ENCODE results near the gene ASAP2. TPM values are rescaled to one million over a fixed set of nuclear protein-coding genes. Genes with fewer than 3 reads are reported as not detected.
A peak's percentile ranks its signal among the peaks of the same experiment; 100 is the strongest.

The ASAP2 gene
- total RNA-seq, 6 donors from 2014 or later, result 20.4 to 26.0 (median 23.4) TPM

DNA sequence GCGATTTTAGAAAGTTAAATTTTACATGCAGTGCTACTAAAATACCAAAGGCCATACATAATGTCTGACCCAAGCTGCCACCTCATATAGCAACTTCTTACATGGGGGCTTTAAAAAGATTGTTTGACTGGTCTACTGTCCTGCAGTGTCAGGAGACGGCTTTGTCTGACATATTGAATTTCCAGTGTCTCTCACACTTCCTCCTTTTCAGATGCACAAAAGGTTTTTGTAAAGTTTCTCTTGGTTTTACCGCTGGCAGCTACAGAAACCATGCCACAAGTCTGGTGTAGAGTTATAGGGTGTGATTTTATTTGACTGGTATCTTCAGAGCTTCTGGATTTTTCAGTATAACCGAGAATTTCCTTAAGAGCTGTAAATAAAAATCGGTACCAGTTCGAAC lies 1.1 kb upstream of the ASAP2 start:
- peaks cover 3 to 32% (median 18%) of the 10 kb centered on the region in 4 donors for H3K4me1 ChIP-seq
- no peaks in the 10 kb centered on the region for H3K36me3 ChIP-seq
- TF ChIP-seq EP300 (IDR thresholded peaks at IDR 0.05), result no peak
- no peak for TF ChIP-seq POLR2A (IDR thresholded peaks at IDR 0.05)
- TF ChIP-seq POLR2AphosphoS5 (IDR thresholded peaks at IDR 0.05), result no peak
- no peak for TF ChIP-seq CTCF (IDR thresholded peaks at IDR 0.05)
- peaks cover 0 to 2% (median 0%) of the 10 kb centered on the region in 4 donors for H3K27me3 ChIP-seq
- WGBS, 2 donors, result 52 to 60% methylated on average over 6 of the region's 6 CpGs
- ATAC-seq (ENCODE audit: low FRiP score in 2 of 2) (no peak), DNase-seq (no peak)
- H3K4me3 ChIP-seq, result peak overlapping the region in 1 of 4 donors; percentile 69
- no peaks in the 10 kb centered on the region for H3K9me3 ChIP-seq
- peak overlapping the region; percentile 75 to 91 (median 76) for H3K27ac ChIP-seq

GRCh38 chr2:9206991-9207640 lies 504 bp downstream of the ASAP2 start:
- peak overlapping the region; percentile 63 to 79 (median 69) for H3K4me3 ChIP-seq
- H3K27ac ChIP-seq, result peak overlapping the region; percentile 84 to 91 (median 89)
- no peaks in the 10 kb centered on the region for H3K36me3 ChIP-seq
- TF ChIP-seq CTCF (IDR thresholded peaks at IDR 0.05) (no peak), EP300 (IDR thresholded peaks at IDR 0.05) (no peak), POLR2AphosphoS5 (IDR thresholded peaks at IDR 0.05) (no peak), POLR2A (IDR thresholded peaks at IDR 0.05) (peak in 1 of 4 donors; percentile 27)
- peak in 1 of 2 donors; percentile 11 for ATAC-seq (ENCODE audit: low FRiP score in 2 of 2)
- H3K4me1 ChIP-seq, result peaks cover 12 to 40% (median 20%) of the 10 kb centered on the region in 4 donors
- peak in 1 of 2 donors; percentile 91 for DNase-seq
- H3K9me3 ChIP-seq, result no peaks in the 10 kb centered on the region
- WGBS, 2 donors, result 0% methylated on average over 12 of the region's 84 CpGs; no CpG with 5 or more reads in 1 of the 2 donors
- H3K27me3 ChIP-seq, result peaks cover 0 to 2% (median 0%) of the 10 kb centered on the region in 4 donors

- Histone ChIP-seq H3K4me1 (peaks cover 19 to 46% (median 26%) of the 10 kb centered on the region in 4 donors), H3K27ac (peak overlapping the region; percentile 84 to 91 (median 89)), H3K27me3 (peaks cover 0 to 2% (median 0%) of the 10 kb centered on the region in 4 donors), H3K4me3 (peak overlapping the region; percentile 63 to 79 (median 69)), H3K9me3 (no peaks in the 10 kb centered on the region), H3K36me3 (no peaks in the 10 kb centered on the region)
- 10% methylated on average over 9 to 14 of the region's 34 CpGs for WGBS, 2 donors
- ATAC-seq (ENCODE audit: low FRiP score in 2 of 2) (peak; percentile 30 to 64), DNase-seq (peak in 1 of 2 donors; percentile 63)
- TF ChIP-seq POLR2AphosphoS5 (IDR thresholded peaks at IDR 0.05), result no peak
- no peak for TF ChIP-seq CTCF (IDR thresholded peaks at IDR 0.05)
- TF ChIP-seq EP300 (IDR thresholded peaks at IDR 0.05), result no peak
- peak in 1 of 4 donors; percentile 9 for TF ChIP-seq POLR2A (IDR thresholded peaks at IDR 0.05)
These were observed 1.2 kb downstream of the ASAP2 start for GRCh38 chr2:9207641-9208311.

DNA sequence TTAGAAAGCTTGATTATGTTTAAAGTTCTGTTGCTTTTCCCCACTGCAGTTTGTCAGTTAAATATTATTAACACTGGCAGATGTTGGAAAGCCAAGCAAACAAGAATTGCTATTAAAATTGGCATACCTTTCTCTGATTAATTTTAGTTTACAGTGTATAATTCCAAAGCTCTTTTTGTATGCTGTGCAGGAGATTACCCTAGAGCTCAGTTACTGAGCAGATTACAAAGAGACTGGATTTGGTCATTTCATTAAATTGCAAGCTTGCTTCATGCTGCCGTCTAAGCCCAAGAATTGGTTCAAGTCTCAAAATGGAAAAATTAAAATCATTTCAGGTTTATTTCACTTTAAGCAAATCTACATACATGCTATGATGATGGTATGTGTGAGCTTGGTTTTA lies 2.3 kb downstream of the ASAP2 start:
- H3K9me3 ChIP-seq, result no peaks in the 10 kb centered on the region
- TF ChIP-seq POLR2A (IDR thresholded peaks at IDR 0.05) (no peak), CTCF (IDR thresholded peaks at IDR 0.05) (no peak)
- H3K4me1 ChIP-seq, result peaks cover 30 to 54% (median 36%) of the 10 kb centered on the region in 4 donors
- peaks cover 0 to 2% (median 0%) of the 10 kb centered on the region in 4 donors for H3K27me3 ChIP-seq
- no peak for ATAC-seq (ENCODE audit: low FRiP score in 2 of 2)
- no peaks in the 10 kb centered on the region for H3K36me3 ChIP-seq
- WGBS, 2 donors, result 40 to 75% methylated on average over 1 of the region's 1 CpG
- DNase-seq, result no peak
- no peak overlapping the region for H3K27ac ChIP-seq
- peak overlapping the region in 1 of 4 donors; percentile 69 for H3K4me3 ChIP-seq
